ENCODE measurements around the gene THRB. TPM values are rescaled to one million over a fixed set of nuclear protein-coding genes. Genes with fewer than 3 reads are reported as not detected.

The THRB gene
- total RNA-seq, 1 donor, result 0.36 TPM

- peaks cover 11% of the 10 kb centered on the region for H3K4me1 ChIP-seq (ENCODE audit: insufficient read depth, low read length)
- no peaks in the 10 kb centered on the region for H3K36me3 ChIP-seq (ENCODE audit: insufficient read depth, low read length)
- H3K4me2 ChIP-seq (ENCODE audit: insufficient read depth, low read length), result no peak overlapping the region
- H3K27ac ChIP-seq (ENCODE audit: low read depth, low read length), result no peak overlapping the region
- H4K20me1 ChIP-seq (ENCODE audit: insufficient read depth, low read length), result no peaks in the 10 kb centered on the region
- no peaks in the 10 kb centered on the region for H3K9me3 ChIP-seq (ENCODE audit: low read depth, low read length)
- H2AFZ ChIP-seq (ENCODE audit: low read length), result no peak overlapping the region
- H3K79me2 ChIP-seq (ENCODE audit: insufficient read depth, low read length), result no peaks in the 10 kb centered on the region
- H3K4me3 ChIP-seq (ENCODE audit: insufficient read depth, low read length), result no peak overlapping the region
- H3K27me3 ChIP-seq (ENCODE audit: insufficient read depth, low read length), result peaks cover 5% of the 10 kb centered on the region
- no peak for DNase-seq (ENCODE audit: insufficient read length, low spot score, missing footprints)
- TF ChIP-seq CTCF (IDR thresholded peaks at IDR 0.05; ENCODE audit: extremely low read depth, low read depth, low read length), result no peak
Observed at GRCh38 chr3:24224666-24225384, 269.8 kb downstream of the THRB start.

GRCh38 chr3:24222165-24222805 lies 272.4 kb downstream of the THRB start:
- H4K20me1 ChIP-seq (ENCODE audit: insufficient read depth, low read length), result no peaks in the 10 kb centered on the region
- H2AFZ ChIP-seq (ENCODE audit: low read length), result no peak overlapping the region
- no peaks in the 10 kb centered on the region for H3K36me3 ChIP-seq (ENCODE audit: insufficient read depth, low read length)
- no peaks in the 10 kb centered on the region for H3K9me3 ChIP-seq (ENCODE audit: low read depth, low read length)
- no peak for TF ChIP-seq CTCF (IDR thresholded peaks at IDR 0.05; ENCODE audit: extremely low read depth, low read depth, low read length)
- peaks cover 11% of the 10 kb centered on the region for H3K4me1 ChIP-seq (ENCODE audit: insufficient read depth, low read length)
- DNase-seq (ENCODE audit: insufficient read length, low spot score, missing footprints), result no peak
- no peaks in the 10 kb centered on the region for H3K79me2 ChIP-seq (ENCODE audit: insufficient read depth, low read length)
- H3K27ac ChIP-seq (ENCODE audit: low read depth, low read length), result no peak overlapping the region
- H3K4me3 ChIP-seq (ENCODE audit: insufficient read depth, low read length), result no peak overlapping the region
- H3K27me3 ChIP-seq (ENCODE audit: insufficient read depth, low read length), result peaks cover 5% of the 10 kb centered on the region
- no peak overlapping the region for H3K4me2 ChIP-seq (ENCODE audit: insufficient read depth, low read length)

- Histone ChIP-seq H3K4me2 (ENCODE audit: insufficient read depth, low read length) (no peak overlapping the region), H3K4me1 (ENCODE audit: insufficient read depth, low read length) (peaks cover 11% of the 10 kb centered on the region), H3K36me3 (ENCODE audit: insufficient read depth, low read length) (no peaks in the 10 kb centered on the region), H4K20me1 (ENCODE audit: insufficient read depth, low read length) (no peaks in the 10 kb centered on the region), H2AFZ (ENCODE audit: low read length) (no peak overlapping the region), H3K27me3 (ENCODE audit: insufficient read depth, low read length) (peaks cover 5% of the 10 kb centered on the region), H3K9me3 (ENCODE audit: low read depth, low read length) (no peaks in the 10 kb centered on the region), H3K79me2 (ENCODE audit: insufficient read depth, low read length) (no peaks in the 10 kb centered on the region), H3K27ac (ENCODE audit: low read depth, low read length) (no peak overlapping the region), H3K4me3 (ENCODE audit: insufficient read depth, low read length) (no peak overlapping the region)
- DNase-seq (ENCODE audit: insufficient read length, low spot score, missing footprints), result peak; percentile 83
- no peak for TF ChIP-seq CTCF (IDR thresholded peaks at IDR 0.05; ENCODE audit: extremely low read depth, low read depth, low read length)
Observed at GRCh38 chr3:24220859-24221657, 273.6 kb downstream of the THRB start.

- DNase-seq (ENCODE audit: insufficient read length, low spot score, missing footprints), result no peak
- no peaks in the 10 kb centered on the region for H3K9me3 ChIP-seq (ENCODE audit: low read depth, low read length)
- no peak overlapping the region for H2AFZ ChIP-seq (ENCODE audit: low read length)
- H3K27ac ChIP-seq (ENCODE audit: low read depth, low read length), result no peak overlapping the region
- H3K79me2 ChIP-seq (ENCODE audit: insufficient read depth, low read length), result no peaks in the 10 kb centered on the region
- H3K36me3 ChIP-seq (ENCODE audit: insufficient read depth, low read length), result no peaks in the 10 kb centered on the region
- peaks cover 2% of the 10 kb centered on the region for H3K4me1 ChIP-seq (ENCODE audit: insufficient read depth, low read length)
- H3K4me3 ChIP-seq (ENCODE audit: insufficient read depth, low read length), result no peak overlapping the region
- H4K20me1 ChIP-seq (ENCODE audit: insufficient read depth, low read length), result no peaks in the 10 kb centered on the region
- no peak for TF ChIP-seq CTCF (IDR thresholded peaks at IDR 0.05; ENCODE audit: extremely low read depth, low read depth, low read length)
- peaks cover 6% of the 10 kb centered on the region for H3K27me3 ChIP-seq (ENCODE audit: insufficient read depth, low read length)
- no peak overlapping the region for H3K4me2 ChIP-seq (ENCODE audit: insufficient read depth, low read length)
Observed at GRCh38 chr3:24215502-24215901, 279.1 kb downstream of the THRB start.

Measured in osteoblast (primary cell).